Kidney (tissue), 14 donors: Measurements from ENCODE around the gene SPATA33. TPM values are rescaled to one million over a fixed set of nuclear protein-coding genes. Genes with fewer than 3 reads are reported as not detected.
"Not testable (repeated sequence)": the region's sequence is repeated elsewhere in the genome, so short reads cannot be mapped to it uniquely, and the experiment has no call there.

Experiments
- DNase-seq, 5 donors: peaks; one replicate each; pipeline ENCODE4 v3.0.0-alpha.2; 2013 to 2020
- FAIRE-seq: peaks from 2 replicates; lab custom pipeline; 2012; peaks lifted over from hg19 to GRCh38; lab: Jason Lieb, UNC
- H3K27ac ChIP-seq, 2 donors: one replicate each; pipeline ENCODE4 v1.7.0; 2013; ENCODE audit warnings: low read depth in 2 of 2, low read length in 2 of 2, inconsistent platforms in 1 of 2
- H3K27me3 ChIP-seq: one replicate; pipeline ENCODE4 v1.7.1; 2013; ENCODE audit warnings: low read length, inconsistent platforms; ENCODE audit not compliant: control insufficient read depth, insufficient read depth
- H3K36me3 ChIP-seq, 3 donors: one replicate each; pipeline versions ENCODE4 v1.7.0 to v1.7.1; 2013; ENCODE audit warnings: low read length in 3 of 3, control low read depth in 1 of 3, inconsistent platforms in 1 of 3; ENCODE audit not compliant: insufficient read depth in 3 of 3, control insufficient read depth in 2 of 3
- H3K4me1 ChIP-seq, 3 donors: one replicate each; pipeline versions ENCODE4 v1.7.0 to v1.7.1; 2013; ENCODE audit warnings: low read length in 3 of 3, inconsistent platforms in 1 of 3, low read depth in 1 of 3; ENCODE audit not compliant: control insufficient read depth in 2 of 3, insufficient read depth in 2 of 3
- H3K4me3 ChIP-seq, 3 donors: one replicate each; pipeline versions ENCODE4 v1.7.0 to v1.8.1; 2013; ENCODE audit warnings: low read length in 3 of 3, control low read depth in 1 of 3, inconsistent platforms in 1 of 3
- H3K9ac ChIP-seq, 3 donors: one replicate each; pipeline versions ENCODE4 v1.7.0 to v1.7.1; 2013; ENCODE audit warnings: low read length in 3 of 3, control low read depth in 1 of 3, inconsistent platforms in 1 of 3
- H3K9me3 ChIP-seq, 3 donors: one replicate each; pipeline versions ENCODE4 v1.7.0 to v1.7.1; 2013; ENCODE audit warnings: low read length in 3 of 3, control low read depth in 1 of 3, inconsistent platforms in 1 of 3; ENCODE audit not compliant: control insufficient read depth in 2 of 3, insufficient read depth in 1 of 3
- intact Hi-C: fragments of 100-400 bp; cut with DNase I; formaldehyde crosslinking; loops from one replicate; pipeline ENCODE4 v1.11.1; 2022
- polyA plus RNA-seq: library from polyadenylated mRNA; stranded (reverse); fragments of 350-450 nt; fragmentation: Illumina TruSeq; extraction: RNeasy Lipid Tissue Mini Kit (QIAGEN cat#74804); gene quantifications from one replicate; pipeline ENCODE4 v1.2.3, GENCODE V29; 2014; ENCODE audit warnings: low read depth, low replicate concordance; ENCODE audit not compliant: insufficient read depth
- total RNA-seq: library from RNA; stranded (reverse); fragmentation: NEBNext Ultra II Directional; extraction: Animal tissue kit (Norgen Biotek cat#: 25700); gene quantifications from one replicate; pipeline ENCODE4 v1.2.1, GENCODE V29; 2021
- TF ChIP-seq, protein P1 (sequence below): IDR thresholded peaks from 3 replicates; pipeline ENCODE4 v1.5.1; 2012; ENCODE audit warnings: mild to moderate bottlenecking, moderate library complexity, borderline replicate concordance; ENCODE audit not compliant: insufficient read depth; ENCODE audit errors: extremely low read depth
- donor health status: control.
- donor health status: control.
- donor health status: control.
- donor health status: control.
- donor health status: control.
- donor health status: DM: yes; HTN: yes; CAD: no.
- donor health status: Normal renal cell carcinoma (clear cell type).

Gene SPATA33
- total and polyA plus RNA-seq, 2 donors from 2014 or later, result 13.4 to 16.3 TPM

DNA sequence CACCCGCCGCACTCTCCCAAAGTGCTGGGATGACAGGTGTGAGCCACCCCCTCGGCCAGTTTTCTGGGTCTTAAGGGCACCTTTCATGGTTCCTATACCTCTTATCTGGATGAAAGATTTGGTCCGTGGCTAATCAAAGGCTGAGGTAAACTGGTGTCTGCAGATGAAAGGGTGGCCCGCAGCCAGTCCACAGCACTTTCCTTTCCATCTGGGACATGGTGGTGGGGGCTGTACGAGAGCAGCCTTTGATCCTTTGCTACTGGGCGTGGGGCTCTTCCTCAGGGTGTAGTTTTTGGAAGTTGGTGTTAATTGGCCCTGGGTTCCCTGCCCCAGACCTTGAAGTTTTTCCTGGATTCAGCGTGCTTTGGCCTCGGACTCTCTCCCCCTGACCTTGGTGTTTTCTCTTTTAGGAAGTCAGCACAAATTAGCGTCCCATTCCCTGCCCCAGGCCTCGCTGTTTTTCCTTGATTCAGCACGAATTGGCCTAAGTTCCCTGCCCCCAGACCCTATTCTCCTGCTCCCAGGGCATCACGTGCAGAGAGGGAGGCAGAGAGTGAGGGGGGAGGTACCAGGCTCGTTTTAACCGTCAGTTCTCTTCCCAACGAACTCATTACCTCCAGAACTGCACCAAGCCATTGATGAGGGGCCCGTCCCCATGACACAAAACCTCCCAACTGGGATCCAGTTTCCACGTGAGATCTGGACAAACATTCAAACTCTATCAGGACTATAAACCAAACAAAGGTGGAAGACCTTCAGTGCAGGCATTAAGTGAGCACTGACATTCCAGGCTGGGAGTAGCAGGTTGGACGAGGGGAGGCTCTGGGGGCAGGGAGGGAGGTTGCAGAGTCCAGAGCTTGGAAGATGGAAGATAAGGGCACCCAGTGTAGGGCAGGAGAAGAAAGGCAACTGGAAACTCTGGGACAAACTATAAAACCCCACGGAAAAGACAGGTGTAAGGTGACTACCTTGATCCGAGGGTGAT, 32.6 kb upstream of the SPATA33 start:
- intact Hi-C loops, result no loop called here
- H3K36me3 ChIP-seq, result no peaks in the 10 kb centered on the region
- peaks cover 0 to 10% (median 8%) of the 10 kb centered on the region in 3 donors for H3K4me1 ChIP-seq
- FAIRE-seq (no peak), DNase-seq (no peak)
- H3K27me3 ChIP-seq, result no peaks in the 10 kb centered on the region
- H3K9me3 ChIP-seq, result no peaks in the 10 kb centered on the region
- H3K27ac ChIP-seq, result no peak overlapping the region
- no peak overlapping the region for H3K9ac ChIP-seq
- no peak overlapping the region for H3K4me3 ChIP-seq
- TF ChIP-seq, protein P1, sequence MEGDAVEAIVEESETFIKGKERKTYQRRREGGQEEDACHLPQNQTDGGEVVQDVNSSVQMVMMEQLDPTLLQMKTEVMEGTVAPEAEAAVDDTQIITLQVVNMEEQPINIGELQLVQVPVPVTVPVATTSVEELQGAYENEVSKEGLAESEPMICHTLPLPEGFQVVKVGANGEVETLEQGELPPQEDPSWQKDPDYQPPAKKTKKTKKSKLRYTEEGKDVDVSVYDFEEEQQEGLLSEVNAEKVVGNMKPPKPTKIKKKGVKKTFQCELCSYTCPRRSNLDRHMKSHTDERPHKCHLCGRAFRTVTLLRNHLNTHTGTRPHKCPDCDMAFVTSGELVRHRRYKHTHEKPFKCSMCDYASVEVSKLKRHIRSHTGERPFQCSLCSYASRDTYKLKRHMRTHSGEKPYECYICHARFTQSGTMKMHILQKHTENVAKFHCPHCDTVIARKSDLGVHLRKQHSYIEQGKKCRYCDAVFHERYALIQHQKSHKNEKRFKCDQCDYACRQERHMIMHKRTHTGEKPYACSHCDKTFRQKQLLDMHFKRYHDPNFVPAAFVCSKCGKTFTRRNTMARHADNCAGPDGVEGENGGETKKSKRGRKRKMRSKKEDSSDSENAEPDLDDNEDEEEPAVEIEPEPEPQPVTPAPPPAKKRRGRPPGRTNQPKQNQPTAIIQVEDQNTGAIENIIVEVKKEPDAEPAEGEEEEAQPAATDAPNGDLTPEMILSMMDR, result no peak

DNA sequence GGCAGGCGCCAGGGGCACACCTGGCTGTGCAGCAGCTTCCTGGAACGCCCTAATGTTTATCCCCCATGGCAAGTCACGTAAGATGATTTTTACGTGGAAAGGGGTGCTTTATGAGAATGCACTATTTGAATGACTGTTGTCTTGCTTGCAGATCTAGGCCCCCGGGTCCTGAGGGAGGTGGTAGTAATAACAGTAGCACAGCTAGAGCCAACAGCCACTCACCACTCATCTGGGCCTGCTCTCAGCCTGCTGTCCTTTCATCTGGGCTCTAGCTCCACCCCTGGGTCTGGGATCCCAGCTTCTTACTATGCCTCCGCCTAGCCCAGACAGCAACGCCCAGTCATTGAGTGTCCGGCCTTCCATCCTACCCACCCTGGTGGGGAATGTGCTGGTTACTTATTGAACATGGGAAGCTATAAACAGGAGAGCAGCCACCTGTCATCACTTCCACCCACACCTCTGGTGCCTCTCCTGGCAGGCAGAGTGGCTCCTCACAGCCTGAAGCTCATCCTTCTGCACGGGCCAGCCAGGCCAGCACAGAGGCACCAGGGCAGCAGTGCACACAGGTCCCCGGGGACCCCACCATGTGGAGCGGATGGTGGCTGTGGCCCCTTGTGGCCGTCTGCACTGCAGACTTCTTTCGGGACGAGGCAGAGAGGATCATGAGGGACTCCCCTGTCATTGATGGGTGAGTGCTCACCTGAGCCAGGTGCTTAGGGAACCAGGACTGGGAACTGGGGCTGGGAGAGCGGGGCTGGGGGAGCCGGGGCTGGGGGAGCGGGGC, 27.6 kb upstream of the SPATA33 start:
- Histone ChIP-seq H3K4me3 (peak overlapping the region in 2 of 3 donors; percentile 49 to 57), H3K27me3 (peaks cover 3% of the 10 kb centered on the region), H3K4me1 (peaks cover 0 to 7% (median 4%) of the 10 kb centered on the region in 3 donors), H3K36me3 (peaks cover 0 to 4% (median 2%) of the 10 kb centered on the region in 3 donors), H3K27ac (no peak overlapping the region), H3K9me3 (no peaks in the 10 kb centered on the region), H3K9ac (no peak overlapping the region)
- DNase-seq (no peak), FAIRE-seq (no peak)
- TF ChIP-seq, protein P1, result no peak
- intact Hi-C loops, result no loop called here

DNA sequence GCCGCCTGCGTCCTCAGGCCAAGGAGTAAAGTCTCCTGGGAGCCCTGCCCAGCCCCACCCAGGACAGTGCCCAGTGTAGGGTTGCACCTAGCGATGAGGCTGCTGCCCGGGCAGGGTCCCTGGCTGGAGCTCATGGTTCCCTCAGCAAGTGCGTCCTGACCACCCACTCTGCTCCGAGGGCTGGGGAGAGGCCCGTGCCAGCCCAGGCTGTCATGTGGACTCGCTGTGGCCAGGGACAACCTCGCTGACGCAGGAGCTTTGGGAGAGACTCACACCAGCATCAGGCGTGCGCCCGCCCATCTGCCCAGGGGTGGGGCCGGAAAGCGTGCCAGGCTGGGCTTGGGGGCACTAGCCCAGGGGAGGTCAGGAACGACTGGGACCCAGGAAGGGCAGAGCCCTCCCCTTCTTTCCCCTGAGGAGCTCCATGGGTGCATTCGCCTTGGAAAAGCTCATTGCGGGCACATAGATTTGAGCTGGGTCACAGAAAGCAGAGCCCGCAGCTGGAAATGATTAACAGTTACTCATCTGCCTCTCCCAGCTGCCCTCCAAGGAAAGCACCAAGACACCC, 24.5 kb upstream of the SPATA33 start:
- FAIRE-seq (no peak), DNase-seq (no peak)
- Histone ChIP-seq H3K4me3 (peak overlapping the region in 2 of 3 donors; percentile 5 to 18), H3K9me3 (no peaks in the 10 kb centered on the region), H3K4me1 (peaks cover 0 to 7% (median 4%) of the 10 kb centered on the region in 3 donors), H3K27ac (no peak overlapping the region), H3K9ac (no peak overlapping the region), H3K36me3 (peaks cover 0 to 4% (median 2%) of the 10 kb centered on the region in 3 donors), H3K27me3 (peaks cover 3% of the 10 kb centered on the region)
- TF ChIP-seq, protein P1, result no peak
- intact Hi-C loops, result no loop called here

DNA sequence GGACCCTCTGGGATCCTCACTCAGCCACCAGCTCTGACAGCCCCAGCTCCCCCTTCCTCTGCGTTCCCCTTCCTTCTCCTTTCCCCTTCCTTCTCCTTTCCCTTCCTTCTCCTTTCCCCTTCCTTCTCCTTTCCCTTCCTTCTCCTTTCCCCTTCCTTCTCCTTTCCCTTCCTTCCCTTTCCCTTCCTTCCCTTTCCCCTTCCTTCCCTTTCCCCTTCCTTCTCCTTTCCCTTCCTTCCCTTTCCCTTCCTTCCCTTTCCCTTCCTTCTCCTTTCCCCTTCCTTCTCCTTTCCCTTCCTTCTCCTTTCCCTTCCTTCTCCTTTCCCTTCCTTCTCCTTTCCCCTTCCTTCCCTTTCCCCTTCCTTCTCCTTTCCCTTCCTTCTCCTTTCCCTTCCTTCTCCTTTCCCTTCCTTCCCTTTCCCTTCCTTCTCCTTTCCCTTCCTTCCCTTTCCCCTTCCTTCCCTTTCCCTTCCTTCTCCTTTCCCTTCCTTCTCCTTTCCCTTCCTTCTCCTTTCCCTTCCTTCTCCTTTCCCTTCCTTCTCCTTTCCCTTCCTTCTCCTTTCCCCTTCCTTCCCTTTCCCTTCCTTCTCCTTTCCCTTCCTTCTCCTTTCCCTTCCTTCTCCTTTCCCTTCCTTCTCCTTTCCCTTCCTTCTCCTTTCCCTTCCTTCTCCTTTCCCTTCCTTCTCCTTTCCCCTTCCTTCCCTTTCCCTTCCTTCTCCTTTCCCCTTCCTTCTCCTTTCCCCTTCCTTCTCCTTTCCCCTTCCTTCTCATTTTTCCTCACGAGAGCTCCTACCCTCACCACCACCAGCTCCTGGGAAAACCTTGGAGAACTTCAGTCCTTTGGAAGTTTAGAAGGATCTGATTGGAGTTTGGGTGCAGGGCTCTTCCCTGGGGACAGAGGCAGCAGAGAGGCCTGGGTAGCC, 22.9 kb upstream of the SPATA33 start:
- H3K27ac ChIP-seq, H3K27me3 ChIP-seq, intact Hi-C loops, FAIRE-seq, H3K4me1 ChIP-seq, H3K9ac ChIP-seq, DNase-seq, H3K36me3 ChIP-seq, H3K4me3 ChIP-seq, H3K9me3 ChIP-seq: not testable (repeated sequence)
